ENCODE measurements around the gene MTUS2.

The MTUS2 gene

GRCh38 chr13:29436721-29437280 is 616.7 kb downstream of the MTUS2 start:
- Histone ChIP-seq H3K9me2 (replicated peaks; ENCODE audit: low read depth, low read length) (no peaks in the 10 kb centered on the region), H3K4me1 (ENCODE audit: insufficient read depth, low read length, poor library complexity, severe bottlenecking) (no peaks in the 10 kb centered on the region), H3K79me2 (ENCODE audit: insufficient read depth, low read length) (no peaks in the 10 kb centered on the region), H3K4me2 (ENCODE audit: low read depth, low read length, poor library complexity, severe bottlenecking) (no peak overlapping the region), H3K27me3 (ENCODE audit: insufficient read depth, low read length, poor library complexity, severe bottlenecking) (no peaks in the 10 kb centered on the region), H3K9ac (ENCODE audit: low read depth, low read length, poor library complexity, severe bottlenecking) (no peak overlapping the region), H3K4me3 (ENCODE audit: low read length, poor library complexity, severe bottlenecking) (no peak overlapping the region), H3F3A (ENCODE audit: low read depth) (no peaks in the 10 kb centered on the region), H3K36me3 (ENCODE audit: insufficient read depth, low read length) (no peaks in the 10 kb centered on the region), H3K9me3 (ENCODE audit: insufficient read depth, low read depth, low read length) (no peaks in the 10 kb centered on the region), H4K20me1 (ENCODE audit: insufficient read depth, low read length, poor library complexity, severe bottlenecking) (no peaks in the 10 kb centered on the region), H2AFZ (ENCODE audit: low read length) (no peak overlapping the region)
- TF ChIP-seq, protein P1, sequence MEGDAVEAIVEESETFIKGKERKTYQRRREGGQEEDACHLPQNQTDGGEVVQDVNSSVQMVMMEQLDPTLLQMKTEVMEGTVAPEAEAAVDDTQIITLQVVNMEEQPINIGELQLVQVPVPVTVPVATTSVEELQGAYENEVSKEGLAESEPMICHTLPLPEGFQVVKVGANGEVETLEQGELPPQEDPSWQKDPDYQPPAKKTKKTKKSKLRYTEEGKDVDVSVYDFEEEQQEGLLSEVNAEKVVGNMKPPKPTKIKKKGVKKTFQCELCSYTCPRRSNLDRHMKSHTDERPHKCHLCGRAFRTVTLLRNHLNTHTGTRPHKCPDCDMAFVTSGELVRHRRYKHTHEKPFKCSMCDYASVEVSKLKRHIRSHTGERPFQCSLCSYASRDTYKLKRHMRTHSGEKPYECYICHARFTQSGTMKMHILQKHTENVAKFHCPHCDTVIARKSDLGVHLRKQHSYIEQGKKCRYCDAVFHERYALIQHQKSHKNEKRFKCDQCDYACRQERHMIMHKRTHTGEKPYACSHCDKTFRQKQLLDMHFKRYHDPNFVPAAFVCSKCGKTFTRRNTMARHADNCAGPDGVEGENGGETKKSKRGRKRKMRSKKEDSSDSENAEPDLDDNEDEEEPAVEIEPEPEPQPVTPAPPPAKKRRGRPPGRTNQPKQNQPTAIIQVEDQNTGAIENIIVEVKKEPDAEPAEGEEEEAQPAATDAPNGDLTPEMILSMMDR (conservative IDR thresholded peaks at IDR 0.05; ENCODE audit: low read length): no peak
- TF ChIP-seq EZH2phosphoT487 (IDR thresholded peaks at IDR 0.05; ENCODE audit: borderline replicate concordance): no peak

DNA sequence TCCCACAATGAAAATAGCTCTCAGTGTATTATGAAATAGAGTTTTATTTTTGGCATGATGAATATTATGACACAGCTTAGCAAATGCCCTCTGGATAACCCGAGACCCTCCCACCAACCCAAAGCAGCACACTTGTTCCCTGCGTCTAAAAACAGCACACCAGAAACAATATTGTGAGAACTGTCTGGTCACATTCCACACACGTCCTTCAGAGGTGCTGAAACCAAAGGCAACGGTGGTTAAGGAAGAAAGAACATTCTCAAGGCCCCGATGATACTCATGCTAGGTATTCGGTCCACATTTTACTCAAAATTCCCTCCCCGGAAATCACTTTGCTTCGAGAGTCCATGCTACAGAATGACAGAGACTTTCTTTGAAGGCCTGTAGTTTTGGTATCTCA is 618.6 kb downstream of the MTUS2 start:
- H3K4me2 ChIP-seq (ENCODE audit: low read depth, low read length, poor library complexity, severe bottlenecking): no peak overlapping the region
- TF ChIP-seq, protein P1 (conservative IDR thresholded peaks at IDR 0.05; ENCODE audit: low read length): no peak
- no peak for TF ChIP-seq EZH2phosphoT487 (IDR thresholded peaks at IDR 0.05; ENCODE audit: borderline replicate concordance)
- H3K4me1 ChIP-seq (ENCODE audit: insufficient read depth, low read length, poor library complexity, severe bottlenecking): no peaks in the 10 kb centered on the region
- no peaks in the 10 kb centered on the region for H3K27me3 ChIP-seq (ENCODE audit: insufficient read depth, low read length, poor library complexity, severe bottlenecking)
- H3K9me2 ChIP-seq (replicated peaks; ENCODE audit: low read depth, low read length): no peaks in the 10 kb centered on the region
- H3K9me3 ChIP-seq (ENCODE audit: insufficient read depth, low read depth, low read length): no peaks in the 10 kb centered on the region
- no peak overlapping the region for H3K9ac ChIP-seq (ENCODE audit: low read depth, low read length, poor library complexity, severe bottlenecking)
- no peaks in the 10 kb centered on the region for H3K36me3 ChIP-seq (ENCODE audit: insufficient read depth, low read length)
- H3K4me3 ChIP-seq (ENCODE audit: low read length, poor library complexity, severe bottlenecking): no peak overlapping the region
- no peak overlapping the region for H2AFZ ChIP-seq (ENCODE audit: low read length)
- no peaks in the 10 kb centered on the region for H3F3A ChIP-seq (ENCODE audit: low read depth)
- H3K79me2 ChIP-seq (ENCODE audit: insufficient read depth, low read length): no peaks in the 10 kb centered on the region
- H4K20me1 ChIP-seq (ENCODE audit: insufficient read depth, low read length, poor library complexity, severe bottlenecking): no peaks in the 10 kb centered on the region

- no peaks in the 10 kb centered on the region for H4K20me1 ChIP-seq (ENCODE audit: insufficient read depth, low read length, poor library complexity, severe bottlenecking)
- H3K9ac ChIP-seq (ENCODE audit: low read depth, low read length, poor library complexity, severe bottlenecking): no peak overlapping the region
- H3K36me3 ChIP-seq (ENCODE audit: insufficient read depth, low read length): no peaks in the 10 kb centered on the region
- H3K9me3 ChIP-seq (ENCODE audit: insufficient read depth, low read depth, low read length): no peaks in the 10 kb centered on the region
- H3K4me1 ChIP-seq (ENCODE audit: insufficient read depth, low read length, poor library complexity, severe bottlenecking): no peaks in the 10 kb centered on the region
- TF ChIP-seq, protein P1 (conservative IDR thresholded peaks at IDR 0.05; ENCODE audit: low read length): no peak
- TF ChIP-seq EZH2phosphoT487 (IDR thresholded peaks at IDR 0.05; ENCODE audit: borderline replicate concordance): no peak
- H3K4me2 ChIP-seq (ENCODE audit: low read depth, low read length, poor library complexity, severe bottlenecking): no peak overlapping the region
- no peaks in the 10 kb centered on the region for H3K79me2 ChIP-seq (ENCODE audit: insufficient read depth, low read length)
- no peaks in the 10 kb centered on the region for H3F3A ChIP-seq (ENCODE audit: low read depth)
- no peak overlapping the region for H3K4me3 ChIP-seq (ENCODE audit: low read length, poor library complexity, severe bottlenecking)
- H3K9me2 ChIP-seq (replicated peaks; ENCODE audit: low read depth, low read length): no peaks in the 10 kb centered on the region
- H3K27me3 ChIP-seq (ENCODE audit: insufficient read depth, low read length, poor library complexity, severe bottlenecking): no peaks in the 10 kb centered on the region
- H2AFZ ChIP-seq (ENCODE audit: low read length): no peak overlapping the region
Measured at GRCh38 chr13:29439601-29440388, 619.7 kb downstream of the MTUS2 start.
